HG03175 (cell line): ENCODE data around the gene ZNF217.
"Not testable (repeated sequence)": the region's sequence is repeated elsewhere in the genome, so short reads cannot be mapped to it uniquely, and the experiment has no call there.

Experiments
- ATAC-seq: cut with Tn5 transposase; IDR thresholded peaks from one replicate; pipeline ENCODE4 v1.9.1; 2021; ENCODE audit warnings: mild to moderate bottlenecking, moderate library complexity; ENCODE audit not compliant: unreplicated experiment

ZNF217 gene

GRCh38 chr20:53598140-53599043 lies 4.8 kb upstream of the ZNF217 start:
- ATAC-seq, result no peak

DNA sequence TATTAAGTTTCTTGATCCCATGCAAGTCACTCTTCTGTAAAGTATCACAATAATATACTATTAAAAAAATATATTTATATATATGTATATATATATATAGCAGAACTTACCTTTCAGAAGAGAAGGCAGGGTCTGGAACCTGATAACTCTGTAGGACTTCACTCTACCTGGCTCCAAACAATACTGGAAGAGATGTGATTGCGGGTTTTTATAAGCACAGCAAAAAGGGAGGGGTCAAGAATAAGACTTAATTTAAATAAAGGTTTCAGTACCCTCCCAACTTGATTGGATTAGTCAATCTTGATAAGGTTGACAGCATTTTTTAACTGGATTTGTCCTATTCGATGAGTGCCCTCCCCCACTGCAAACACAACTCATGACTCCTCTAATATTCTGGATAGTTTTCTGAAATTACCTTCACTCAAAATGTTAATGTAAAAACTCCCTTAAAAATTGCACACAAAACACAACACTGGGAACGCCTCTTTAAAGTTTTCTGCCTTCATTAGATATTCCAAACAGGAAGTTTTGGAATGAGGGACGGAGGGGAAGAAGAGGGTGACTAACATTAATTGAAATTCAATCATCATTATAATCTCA lies 4.0 kb upstream of the ZNF217 start:
- no peak for ATAC-seq

- no peak for ATAC-seq
Measured at GRCh38 chr20:53597030-53597482, 3.4 kb upstream of the ZNF217 start.

DNA sequence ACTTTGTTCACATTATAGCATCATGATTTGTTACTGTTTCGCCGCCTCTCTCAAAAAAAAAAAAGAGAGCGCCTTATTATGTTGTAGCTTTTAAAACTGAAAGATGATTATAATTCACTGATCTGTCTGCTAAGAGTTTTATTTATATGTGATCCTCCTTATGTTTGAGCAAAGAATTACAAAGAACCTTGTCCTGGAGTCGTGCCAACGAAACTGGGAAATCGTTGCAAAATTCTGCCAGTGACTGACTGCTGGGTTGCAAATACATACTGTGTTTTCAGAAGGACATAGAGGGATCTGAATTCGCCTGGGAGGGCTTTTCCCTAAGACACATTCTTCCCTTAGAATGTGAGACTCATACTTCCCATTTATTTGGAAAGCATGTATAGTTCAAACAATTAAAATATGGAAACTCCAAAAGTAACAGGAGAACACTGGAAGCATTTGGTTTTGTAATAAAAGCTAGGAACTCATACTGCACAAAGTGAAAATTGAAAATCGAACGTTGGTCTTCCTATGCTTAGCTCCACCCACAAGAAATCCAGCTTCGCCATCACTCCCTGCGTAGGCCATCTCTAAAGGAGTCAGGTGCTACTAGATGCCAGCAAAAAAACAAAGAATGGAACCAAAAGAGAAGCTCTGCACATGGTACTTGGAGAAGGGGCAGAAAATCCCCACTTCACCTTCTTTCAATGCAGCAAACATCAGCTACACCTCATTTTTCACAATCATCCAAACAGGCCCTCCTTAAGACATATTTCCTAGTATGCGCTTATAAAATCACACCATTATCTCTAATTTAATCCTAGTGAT lies 2.8 kb upstream of the ZNF217 start:
- not testable (repeated sequence) for ATAC-seq

DNA sequence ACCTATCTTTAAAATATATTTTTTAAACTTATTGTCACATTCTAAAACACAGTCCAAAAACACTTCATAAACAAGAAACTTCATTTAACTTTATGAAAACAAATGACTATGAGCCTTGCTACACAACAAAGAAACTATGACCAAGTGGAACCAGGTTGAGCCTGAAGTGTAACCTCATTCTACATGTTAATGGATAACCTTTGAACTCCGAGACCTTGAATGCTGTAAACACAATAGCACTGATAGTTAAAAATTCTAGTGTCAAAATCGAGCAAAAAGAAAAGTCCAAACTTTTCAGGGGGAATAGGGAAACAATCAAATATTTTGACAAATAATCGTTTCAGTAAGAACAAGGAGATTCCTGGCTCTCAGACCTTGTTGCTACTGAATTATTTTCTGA lies 2.1 kb upstream of the ZNF217 start:
- not testable (repeated sequence) for ATAC-seq

DNA sequence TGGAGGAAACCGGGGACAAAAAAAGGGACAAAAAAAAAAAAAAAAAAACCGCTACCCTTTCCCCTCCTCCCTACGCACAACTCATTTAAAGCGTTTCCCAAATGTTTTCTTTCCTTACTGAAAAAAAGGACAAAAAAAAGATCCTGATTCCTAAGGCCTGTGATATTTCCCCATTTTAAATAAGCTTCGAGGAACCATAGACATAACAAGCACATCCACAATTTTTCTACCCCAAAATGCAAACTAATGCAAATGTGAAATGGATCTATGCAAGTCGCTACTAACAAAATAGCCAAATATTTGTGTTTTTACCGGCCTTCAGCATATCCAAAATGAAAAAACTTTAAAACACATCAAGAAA lies 1.4 kb upstream of the ZNF217 start:
- no peak for ATAC-seq

DNA sequence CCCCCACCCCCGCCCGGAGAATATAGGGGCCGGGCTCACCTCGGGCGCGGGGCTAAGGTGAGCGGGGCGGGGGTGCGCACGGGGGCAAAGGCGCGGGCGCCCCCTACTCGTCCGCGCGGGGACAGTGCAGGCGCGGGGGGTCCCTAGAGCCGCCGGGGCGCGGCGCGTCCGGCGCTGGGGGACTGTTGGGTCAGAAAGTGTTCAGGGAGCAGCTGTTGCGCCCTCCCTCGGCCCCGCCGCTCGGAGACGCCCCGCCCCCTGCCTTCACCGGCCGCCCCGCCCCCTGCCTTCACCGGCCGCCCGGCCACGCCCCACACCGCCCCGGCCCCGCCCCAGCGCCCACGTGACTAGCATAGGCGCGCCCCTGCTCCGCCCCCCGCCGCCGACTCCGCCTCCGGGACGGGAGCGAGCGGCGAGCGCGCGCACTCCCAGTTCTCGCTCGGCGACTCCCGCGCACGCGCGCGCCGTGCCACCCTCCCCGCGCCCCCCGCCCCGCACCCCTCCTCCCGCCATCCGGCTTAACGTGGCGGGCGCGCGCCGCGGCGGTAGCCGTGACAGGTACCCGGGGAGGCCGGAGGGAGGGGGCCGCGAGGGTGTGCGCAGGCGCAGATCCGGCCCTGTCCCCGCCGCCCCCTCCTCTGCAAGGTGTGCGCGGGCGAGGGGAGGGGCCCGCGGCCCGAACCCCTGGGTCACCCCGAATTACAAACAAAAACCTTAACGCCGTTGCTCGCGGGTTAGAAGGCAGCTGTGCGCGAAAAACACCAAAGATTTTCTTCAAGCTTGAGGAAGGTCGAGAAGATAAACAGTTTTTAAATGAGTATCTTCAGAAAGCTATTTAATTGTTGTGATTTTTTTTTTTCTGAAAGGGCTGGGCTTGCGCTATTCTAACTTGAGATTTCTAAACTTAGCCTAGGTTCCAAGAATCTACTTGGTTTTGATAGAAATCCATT lies 704 bp upstream of the ZNF217 start:
- peak; percentile 73 for ATAC-seq

- ATAC-seq, result no peak
Measured at GRCh38 chr20:53592992-53593465, 610 bp downstream of the ZNF217 start.

DNA sequence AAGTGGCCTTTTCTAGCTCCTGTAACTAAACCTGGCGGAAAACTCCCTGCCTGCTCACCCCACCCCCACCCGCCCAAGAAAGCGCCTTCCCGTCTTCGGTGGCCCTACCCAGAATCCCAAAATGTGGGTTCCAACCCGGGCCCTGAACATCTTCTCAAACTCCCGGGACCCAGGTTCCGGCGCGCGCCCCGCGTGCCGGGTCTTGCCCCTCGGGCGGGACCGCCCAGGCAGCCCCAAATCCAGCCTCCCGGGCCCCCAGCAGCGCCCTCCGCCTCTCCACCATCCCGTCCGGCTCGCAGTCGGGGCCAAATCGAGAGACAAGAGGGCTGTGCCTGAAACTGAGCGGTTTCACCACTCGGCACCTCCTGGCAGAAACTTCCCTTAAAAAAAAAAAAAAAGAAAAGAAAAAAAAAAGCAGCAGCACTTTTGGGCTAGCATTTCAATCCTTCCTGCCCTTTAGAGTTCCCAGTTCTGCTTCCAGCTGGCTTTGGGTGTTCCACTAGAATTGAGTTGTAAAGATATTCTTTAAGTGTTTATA lies 1.1 kb downstream of the ZNF217 start:
- peak; percentile 27 for ATAC-seq

- ATAC-seq, result not testable (repeated sequence)
Measured at GRCh38 chr20:53591941-53592441, 1.6 kb downstream of the ZNF217 start.

- ATAC-seq, result not testable (repeated sequence)
Measured at GRCh38 chr20:53591206-53591741, 2.4 kb downstream of the ZNF217 start.

GRCh38 chr20:53590608-53591007 lies 3.0 kb downstream of the ZNF217 start:
- not testable (repeated sequence) for ATAC-seq

DNA sequence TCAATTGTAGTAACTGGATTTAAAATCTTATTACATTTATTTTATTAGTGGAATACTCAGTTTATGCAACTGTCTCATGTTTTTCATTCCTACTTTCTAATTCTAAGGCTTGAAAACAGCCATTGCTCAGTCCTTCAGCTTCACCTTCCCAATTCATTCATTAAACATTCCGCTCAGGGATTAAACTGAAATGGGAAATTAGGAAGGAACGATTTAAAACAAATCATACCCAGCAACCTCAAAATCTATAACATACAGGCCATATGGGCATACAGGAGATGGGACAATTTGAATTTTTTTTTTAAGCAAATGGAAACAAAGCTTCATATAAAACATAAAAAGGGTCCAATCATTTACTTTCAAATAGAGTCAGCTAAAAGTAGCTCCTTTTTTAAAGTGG lies 3.5 kb downstream of the ZNF217 start:
- ATAC-seq, result not testable (repeated sequence)

- ATAC-seq, result not testable (repeated sequence)
Measured at GRCh38 chr20:53589321-53590065, 4.1 kb downstream of the ZNF217 start.

DNA sequence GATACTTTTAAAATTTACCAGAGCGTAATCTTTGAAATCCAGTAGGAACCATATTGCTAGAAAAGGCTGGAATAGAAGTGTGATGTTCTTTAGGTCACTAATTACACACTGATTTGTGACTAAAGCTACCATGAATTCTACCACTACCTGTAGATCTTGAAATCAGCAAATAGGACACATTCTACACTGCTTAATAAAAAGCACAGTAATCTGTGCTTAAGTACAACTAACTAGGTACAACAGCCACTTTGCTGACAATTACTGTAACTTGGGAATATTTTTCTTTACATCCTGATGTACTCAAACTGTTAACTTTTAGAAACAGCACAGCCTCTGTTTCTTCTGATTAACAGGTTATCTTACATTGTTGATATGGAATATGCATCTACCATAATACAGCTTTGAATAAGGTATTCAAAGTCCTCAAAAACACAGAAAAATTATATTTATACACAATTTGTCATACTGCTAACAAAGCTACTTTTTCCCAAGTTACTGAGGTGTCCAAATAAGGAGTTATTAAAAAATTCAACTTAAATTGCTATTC lies 6.4 kb downstream of the ZNF217 start:
- ATAC-seq, result not testable (repeated sequence)

GRCh38 chr20:53586640-53587039 lies 7.0 kb downstream of the ZNF217 start:
- ATAC-seq, result no peak

DNA sequence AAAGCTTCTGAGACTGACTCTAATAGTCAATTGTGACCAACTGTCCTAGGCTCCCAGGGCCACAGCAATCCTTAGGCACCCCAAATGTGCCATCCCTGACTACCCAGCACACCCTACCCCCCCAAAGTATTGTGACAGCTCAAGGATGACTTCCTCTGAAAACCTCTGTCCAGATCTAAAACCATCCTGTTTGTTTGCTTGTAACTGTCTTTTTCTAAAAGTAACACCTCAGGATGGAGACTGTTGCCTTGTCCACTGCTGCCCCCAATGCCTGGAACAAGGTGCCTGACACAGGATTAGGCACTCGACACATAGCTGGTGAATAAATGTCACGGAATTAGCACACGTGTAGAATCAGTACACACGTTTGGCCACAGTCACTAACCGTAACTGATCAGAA lies 7.7 kb downstream of the ZNF217 start:
- ATAC-seq, result not testable (repeated sequence)

DNA sequence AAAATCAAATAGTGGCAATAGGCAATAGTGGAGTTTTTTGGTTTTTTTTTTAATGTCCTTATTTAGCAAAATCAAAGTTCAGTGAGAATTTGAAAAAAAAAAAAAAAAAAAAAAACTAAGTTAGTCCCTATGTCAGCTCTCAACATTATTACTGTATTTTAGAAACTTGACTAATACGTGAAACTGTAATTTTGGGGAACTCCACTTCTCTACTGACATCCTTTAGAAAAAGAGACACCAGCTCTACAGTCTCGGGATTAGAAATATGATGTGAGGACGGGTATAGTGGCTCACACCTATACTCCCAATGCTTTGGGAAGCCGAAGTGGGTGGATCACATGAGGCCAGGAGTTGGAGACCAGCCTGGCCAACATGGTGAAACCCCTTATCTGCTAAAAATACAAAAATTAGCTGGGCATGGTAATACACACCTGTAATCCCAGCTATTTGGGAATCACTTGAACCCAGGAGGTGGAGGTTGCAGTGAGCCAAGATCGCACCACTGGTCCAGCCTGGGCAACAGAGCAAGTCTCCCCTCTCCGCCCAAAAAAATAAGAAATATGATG lies 8.6 kb downstream of the ZNF217 start:
- not testable (repeated sequence) for ATAC-seq
